Upper lobe of left lung (tissue), 6 donors: ENCODE results near the gene AKR7A2. TPM values are rescaled to one million over a fixed set of nuclear protein-coding genes. Genes with fewer than 3 reads are reported as not detected.
A peak's percentile ranks its signal among the peaks of the same experiment; 100 is the strongest.
"Not testable (repeated sequence)": the region's sequence is repeated elsewhere in the genome, so short reads cannot be mapped to it uniquely, and the experiment has no call there.

Experiments
- ATAC-seq, 2 donors: fragments of 200-7000 bp; cut with Tn5 transposase; one replicate each; pipeline ENCODE4 v1.9.1; 2022; ENCODE audit warnings: mild to moderate bottlenecking in 2 of 2, moderate library complexity in 2 of 2; ENCODE audit not compliant: low FRiP score in 2 of 2
- DNase-seq, 2 donors: peaks; one replicate each; pipeline ENCODE4 v3.0.0-alpha.2; 2019 to 2020
- H3K27ac ChIP-seq, 4 donors: fragments of 200-600 bp; sonication (generic); one replicate each; pipeline ENCODE4 v1.5.1; 2016 to 2019
- H3K27me3 ChIP-seq, 4 donors: fragments of 200-600 bp; sonication (generic); one replicate each; pipeline ENCODE4 v1.5.1; 2017 to 2019
- H3K36me3 ChIP-seq, 4 donors: fragments of 200-600 bp; sonication (generic); one replicate each; pipeline ENCODE4 v1.5.1; 2016 to 2019
- H3K4me1 ChIP-seq, 4 donors: fragments of 200-600 bp; sonication (generic); one replicate each; pipeline ENCODE4 v1.5.1; 2018 to 2019
- H3K4me3 ChIP-seq, 4 donors: fragments of 200-600 bp; sonication (generic); one replicate each; pipeline ENCODE4 v1.5.1; 2017 to 2019; ENCODE audit warnings: mild to moderate bottlenecking in 2 of 4, moderate library complexity in 1 of 4
- H3K9me3 ChIP-seq, 4 donors: fragments of 200-600 bp; sonication (generic); one replicate each; pipeline ENCODE4 v1.5.1; 2018 to 2019
- CTCF ChIP-seq, 6 experiments: fragments of 450-650 bp in 4 of 6; fragments of 200-600 bp in 2 of 6; sonication (generic) in 2 of 6; IDR thresholded peaks; one replicate each; pipeline ENCODE4 v1.5.1; 2016 to 2019; ENCODE audit warnings: antibody characterized with exemption in 6 of 6
- EP300 ChIP-seq, 4 donors: sonication (generic); formaldehyde crosslinking; IDR thresholded peaks; one replicate each; pipeline ENCODE4 v1.5.1; 2017; ENCODE audit warnings: antibody characterized with exemption in 4 of 4, control low read depth in 2 of 4
- POLR2A ChIP-seq, 4 donors: fragments of 450-650 bp; IDR thresholded peaks; one replicate each; pipeline ENCODE4 v1.5.1; 2016 to 2017; ENCODE audit warnings: antibody characterized with exemption in 4 of 4, mild to moderate bottlenecking in 2 of 4
- POLR2AphosphoS5 ChIP-seq, 2 donors: sonication (generic); formaldehyde crosslinking; IDR thresholded peaks; one replicate each; pipeline ENCODE4 v1.5.1; 2017; ENCODE audit warnings: antibody characterized with exemption in 2 of 2
- WGBS, 2 donors: methylation state at CpG; one replicate each; pipeline ENCODE4 v1.1.5; 2017 to 2018; 5-methylcytosine and 5-hydroxymethylcytosine counted together
- total RNA-seq, 6 donors: library from RNA; depleted of rRNA in 4 of 6; stranded (reverse); fragments of >200 nt in 4 of 6; gene quantifications; one replicate each; pipeline versions ENCODE4 v1.1.0 to v1.2.1, GENCODE V29; 2016 to 2021
- donor health status: DM: no; HTN: no; CAD: no; lungs with moderate emphysema.
- donor health status: DM: no; HTN: yes; CAD: no; lungs with severe emphysema.

Gene AKR7A2
- total RNA-seq, 6 donors from 2014 or later = 25.2 to 66.3 (median 47.6) TPM

GRCh38 chr1:19284881-19285280 is 27.1 kb downstream of the AKR7A2 start:
- no peak overlapping the region for H3K27ac ChIP-seq
- TF ChIP-seq CTCF (IDR thresholded peaks at IDR 0.05) (no peak), POLR2AphosphoS5 (IDR thresholded peaks at IDR 0.05) (no peak), EP300 (IDR thresholded peaks at IDR 0.05) (no peak), POLR2A (IDR thresholded peaks at IDR 0.05) (no peak)
- H3K9me3 ChIP-seq = no peaks in the 10 kb centered on the region
- peaks cover 4 to 11% (median 6%) of the 10 kb centered on the region in 4 donors for H3K4me1 ChIP-seq
- peaks cover 0 to 4% (median 0%) of the 10 kb centered on the region in 4 donors for H3K36me3 ChIP-seq
- no peak for DNase-seq
- ATAC-seq = no peak
- no peaks in the 10 kb centered on the region for H3K27me3 ChIP-seq
- no peak overlapping the region for H3K4me3 ChIP-seq
- 93 to 95% methylated on average over 8 of the region's 8 CpGs for WGBS, 2 donors

- TF ChIP-seq EP300 (IDR thresholded peaks at IDR 0.05) (no peak), POLR2A (IDR thresholded peaks at IDR 0.05) (no peak), CTCF (IDR thresholded peaks at IDR 0.05) (no peak), POLR2AphosphoS5 (IDR thresholded peaks at IDR 0.05) (no peak)
- Histone ChIP-seq H3K9me3 (no peaks in the 10 kb centered on the region), H3K27ac (no peak overlapping the region), H3K36me3 (peaks cover 0 to 4% (median 0%) of the 10 kb centered on the region in 4 donors), H3K27me3 (no peaks in the 10 kb centered on the region), H3K4me3 (no peak overlapping the region), H3K4me1 (peaks cover 2 to 7% (median 2%) of the 10 kb centered on the region in 4 donors)
- no peak for DNase-seq
- ATAC-seq = no peak
- 95 to 96% methylated on average over 8 to 9 of the region's 9 CpGs for WGBS, 2 donors
Observed at GRCh38 chr1:19283891-19284290, 28.1 kb downstream of the AKR7A2 start.

GRCh38 chr1:19274636-19275035 is 37.3 kb downstream of the AKR7A2 start:
- ATAC-seq = no peak
- no peaks in the 10 kb centered on the region for H3K36me3 ChIP-seq
- H3K27me3 ChIP-seq = no peaks in the 10 kb centered on the region
- no peak overlapping the region for H3K4me3 ChIP-seq
- WGBS, 2 donors = 95 to 97% methylated on average over 5 of the region's 5 CpGs
- H3K4me1 ChIP-seq = peaks cover 0 to 6% (median 2%) of the 10 kb centered on the region in 4 donors
- DNase-seq = no peak
- TF ChIP-seq POLR2A (IDR thresholded peaks at IDR 0.05) = no peak
- TF ChIP-seq POLR2AphosphoS5 (IDR thresholded peaks at IDR 0.05) = no peak
- TF ChIP-seq CTCF (IDR thresholded peaks at IDR 0.05) = no peak
- TF ChIP-seq EP300 (IDR thresholded peaks at IDR 0.05) = no peak
- peaks cover 0 to 3% (median 0%) of the 10 kb centered on the region in 4 donors for H3K9me3 ChIP-seq
- H3K27ac ChIP-seq = no peak overlapping the region

GRCh38 chr1:19273844-19274531 is 38.0 kb downstream of the AKR7A2 start:
- H3K27ac ChIP-seq, H3K4me1 ChIP-seq, H3K36me3 ChIP-seq, H3K9me3 ChIP-seq, H3K27me3 ChIP-seq: not testable (repeated sequence)
- ATAC-seq (peak; percentile 9 to 51), DNase-seq (peak in 1 of 2 donors; percentile 79)
- 17 to 32% methylated on average over 9 to 11 of the region's 66 CpGs for WGBS, 2 donors
- H3K4me3 ChIP-seq = peak overlapping the region in 2 of 4 donors; percentile 16 to 20

- Histone ChIP-seq H3K4me3 (no peak overlapping the region), H3K36me3 (no peaks in the 10 kb centered on the region), H3K4me1 (peaks cover 0 to 6% (median 2%) of the 10 kb centered on the region in 4 donors), H3K9me3 (peaks cover 0 to 3% (median 0%) of the 10 kb centered on the region in 4 donors), H3K27me3 (no peaks in the 10 kb centered on the region), H3K27ac (no peak overlapping the region)
- ATAC-seq (no peak), DNase-seq (no peak)
- 91 to 93% methylated on average over 21 to 22 of the region's 22 CpGs for WGBS, 2 donors
- TF ChIP-seq POLR2A (IDR thresholded peaks at IDR 0.05) = no peak
- TF ChIP-seq EP300 (IDR thresholded peaks at IDR 0.05) = no peak
- TF ChIP-seq POLR2AphosphoS5 (IDR thresholded peaks at IDR 0.05) = no peak
- TF ChIP-seq CTCF (IDR thresholded peaks at IDR 0.05) = no peak
Observed at GRCh38 chr1:19273106-19273843, 38.7 kb downstream of the AKR7A2 start.
